Natural killer cell (primary cell): ENCODE measurements around the gene SLC6A3. TPM values are rescaled to one million over a fixed set of nuclear protein-coding genes. Genes with fewer than 3 reads are reported as not detected.

Experiments
- ATAC-seq, 3 donors: fragments of 150-1000 bp in 2 of 3; fragments of 200-7000 bp in 1 of 3; cut with Tn5 transposase; 1 replicate in 1 of 3; 2 replicates in 2 of 3; pipeline ENCODE4 v1.10.0; 2021; ENCODE audit warnings: mild to moderate bottlenecking in 2 of 3, moderate library complexity in 2 of 3
- DNase-seq, 2 donors: peaks; one replicate each; pipeline versions ENCODE4 v3.0.0 to v3.0.0-alpha.2; 2013 to 2021; ENCODE audit warnings: mixed read lengths in 1 of 2
- H3K27ac ChIP-seq: one replicate; pipeline ENCODE4 v1.5.1; 2013; ENCODE audit warnings: mild to moderate bottlenecking, low read length
- H3K27me3 ChIP-seq: one replicate; pipeline ENCODE4 v1.6.1; 2013; ENCODE audit warnings: low read length; ENCODE audit not compliant: control insufficient read depth, insufficient read depth
- H3K36me3 ChIP-seq: one replicate; pipeline ENCODE4 v1.6.1; 2013; ENCODE audit warnings: low read length; ENCODE audit not compliant: control insufficient read depth, insufficient read depth
- H3K4me1 ChIP-seq: one replicate; pipeline ENCODE4 v1.6.1; 2013; ENCODE audit warnings: low read length; ENCODE audit not compliant: control insufficient read depth, insufficient read depth
- H3K4me3 ChIP-seq: one replicate; pipeline ENCODE4 v1.5.1; 2013; ENCODE audit warnings: low read length
- H3K9me3 ChIP-seq: one replicate; pipeline ENCODE4 v1.6.1; 2013; ENCODE audit warnings: low read length; ENCODE audit not compliant: control insufficient read depth, insufficient read depth
- H3K27ac Mint-ChIP-seq, 2 donors: one replicate each; pipeline ENCODE4 v1.8.0; 2022; ENCODE audit warnings: mild to moderate bottlenecking in 2 of 2, mixed read lengths in 2 of 2, moderate library complexity in 1 of 2
- H3K27me3 Mint-ChIP-seq, 2 donors: one replicate each; pipeline ENCODE4 v1.8.0; 2022; ENCODE audit warnings: low read depth in 2 of 2, mixed read lengths in 2 of 2
- H3K36me3 Mint-ChIP-seq: one replicate; pipeline ENCODE4 v1.8.0; 2022; ENCODE audit warnings: mixed read lengths
- H3K4me1 Mint-ChIP-seq, 2 donors: one replicate each; pipeline ENCODE4 v1.8.0; 2022; ENCODE audit warnings: mixed read lengths in 2 of 2
- H3K4me3 Mint-ChIP-seq: one replicate; pipeline ENCODE4 v1.8.0; 2022; ENCODE audit warnings: mild to moderate bottlenecking, moderate library complexity, mixed read lengths
- H3K9me3 Mint-ChIP-seq, 2 donors: one replicate each; pipeline ENCODE4 v1.8.0; 2022; ENCODE audit warnings: mixed read lengths in 2 of 2
- CTCF ChIP-seq: fragments of 200-600 bp; IDR thresholded peaks from one replicate; pipeline ENCODE4 v1.8.0; 2022; ENCODE audit warnings: antibody characterized with exemption
- WGBS: methylation state at CpG from one replicate; pipeline ENCODE4 v1.1.7; 2013; ENCODE audit warnings: missing lambda C conversion rate; ENCODE audit not compliant: insufficient coverage; 5-methylcytosine and 5-hydroxymethylcytosine counted together
- intact Hi-C: fragments of 100-400 bp; cut with micrococcal nuclease; formaldehyde crosslinking; loops from one replicate; pipeline ENCODE4 v1.14.2; 2022
- total RNA-seq, 4 donors: library from RNA; stranded (reverse); fragments of 120-200 nt in 1 of 4; gene quantifications; one replicate each; pipeline versions ENCODE4 v1.2.3 to v1.2.4, GENCODE V29; 2013 to 2022

The SLC6A3 gene
- total RNA-seq, 3 donors from 2014 or later (not counting 1 experiment from before 2014, with no cell fraction given): not detected

- no peaks in the 10 kb centered on the region for H3K36me3 Mint-ChIP-seq
- 89% methylated on average over 18 of the region's 18 CpGs for WGBS
- H3K27me3 Mint-ChIP-seq: no peaks in the 10 kb centered on the region
- Histone ChIP-seq H3K27me3 (no peaks in the 10 kb centered on the region), H3K4me3 (no peak overlapping the region), H3K4me1 (no peaks in the 10 kb centered on the region), H3K36me3 (peaks cover 76% of the 10 kb centered on the region), H3K27ac (no peak overlapping the region), H3K9me3 (no peaks in the 10 kb centered on the region)
- ATAC-seq (no peak), DNase-seq (no peak)
- TF ChIP-seq CTCF: no peak
- no peaks in the 10 kb centered on the region for H3K9me3 Mint-ChIP-seq
- no peak overlapping the region for H3K4me3 Mint-ChIP-seq
- H3K4me1 Mint-ChIP-seq: peaks cover 14 to 23% of the 10 kb centered on the region in 2 donors
- peak overlapping the region in 1 of 2 donors; percentile 66 for H3K27ac Mint-ChIP-seq
- intact Hi-C loops: no loop called here
These were observed 25.5 kb upstream of the SLC6A3 start for GRCh38 chr5:1470762-1471211.

- 94% methylated on average over 28 of the region's 28 CpGs for WGBS
- intact Hi-C loops: no loop called here
These were observed 23.6 kb upstream of the SLC6A3 start for GRCh38 chr5:1468629-1469527.

GRCh38 chr5:1468247-1468612 is 23.0 kb upstream of the SLC6A3 start:
- Histone ChIP-seq H3K4me1 (no peaks in the 10 kb centered on the region), H3K4me3 (no peak overlapping the region), H3K27me3 (no peaks in the 10 kb centered on the region), H3K9me3 (peaks cover 6% of the 10 kb centered on the region), H3K36me3 (peaks cover 72% of the 10 kb centered on the region), H3K27ac (no peak overlapping the region)
- Mint-ChIP-seq H3K4me1 (peaks cover 18 to 25% of the 10 kb centered on the region in 2 donors), H3K4me3 (peak overlapping the region; percentile 40), H3K36me3 (peaks cover 6% of the 10 kb centered on the region), H3K9me3 (peaks cover 0 to 5% of the 10 kb centered on the region in 2 donors), H3K27me3 (no peaks in the 10 kb centered on the region), H3K27ac (peak overlapping the region; percentile 63 to 66)
- ATAC-seq (peak in 1 of 3 donors; percentile 26), DNase-seq (peak in 1 of 2 donors; percentile 57)
- TF ChIP-seq CTCF: peak; percentile 48
- intact Hi-C loops: no loop called here
- 93% methylated on average over 15 of the region's 15 CpGs for WGBS

More at GRCh38 chr5:1468629-1469527, 23.6 kb upstream of the SLC6A3 start:
- Mint-ChIP-seq H3K4me3 (no peak overlapping the region), H3K36me3 (peaks cover 6% of the 10 kb centered on the region), H3K9me3 (peaks cover 0 to 5% of the 10 kb centered on the region in 2 donors), H3K4me1 (peaks cover 18 to 29% of the 10 kb centered on the region in 2 donors), H3K27me3 (no peaks in the 10 kb centered on the region), H3K27ac (peak overlapping the region; percentile 63 to 66)
- H3K27ac ChIP-seq: no peak overlapping the region
- peaks cover 72% of the 10 kb centered on the region for H3K36me3 ChIP-seq
- DNase-seq: no peak
- H3K4me1 ChIP-seq: no peaks in the 10 kb centered on the region
- no peak overlapping the region for H3K4me3 ChIP-seq
- no peak for ATAC-seq
- no peak for TF ChIP-seq CTCF
- H3K9me3 ChIP-seq: peaks cover 6% of the 10 kb centered on the region
- no peaks in the 10 kb centered on the region for H3K27me3 ChIP-seq
